H9 (cell line): ENCODE results near the gene HOXD10. TPM values are rescaled to one million over a fixed set of nuclear protein-coding genes. Genes with fewer than 3 reads are reported as not detected.
A peak's percentile ranks its signal among the peaks of the same experiment; 100 is the strongest.

Source experiments
- DNase-seq: peaks from one replicate; pipeline ENCODE4 v3.0.0-alpha.2; 2017
- H2AFZ ChIP-seq: one replicate; pipeline ENCODE4 v1.6.1; 2013; ENCODE audit warnings: mild to moderate bottlenecking, low read length, control low read depth, moderate library complexity
- H2AK5ac ChIP-seq: 2 replicates; pipeline ENCODE4 v1.6.1; 2013; ENCODE audit warnings: low read length, control low read depth, mixed read lengths; ENCODE audit not compliant: insufficient read length
- H2BK120ac ChIP-seq: one replicate; pipeline ENCODE4 v1.6.1; 2013; ENCODE audit warnings: low read depth, mild to moderate bottlenecking, low read length, control low read depth, inconsistent platforms; ENCODE audit not compliant: poor library complexity, severe bottlenecking
- H2BK12ac ChIP-seq: 2 replicates; pipeline ENCODE4 v1.6.1; 2013; ENCODE audit warnings: low read length, control low read depth, mixed read lengths, low read depth; ENCODE audit not compliant: insufficient read length
- H2BK15ac ChIP-seq: 2 replicates; pipeline ENCODE4 v1.6.1; 2013; ENCODE audit warnings: low read depth, low read length, control low read depth
- H2BK20ac ChIP-seq: one replicate; pipeline ENCODE4 v1.6.1; 2013; ENCODE audit warnings: low read depth, mild to moderate bottlenecking, low read length, control low read depth, inconsistent platforms; ENCODE audit not compliant: poor library complexity, severe bottlenecking
- H2BK5ac ChIP-seq: 2 replicates; pipeline ENCODE4 v1.6.1; 2013; ENCODE audit warnings: low read length, control low read depth, mixed read lengths; ENCODE audit not compliant: insufficient read length
- H3K14ac ChIP-seq: 2 replicates; pipeline ENCODE4 v1.6.1; 2013; ENCODE audit warnings: low read length, control low read depth; ENCODE audit not compliant: insufficient read depth
- H3K18ac ChIP-seq: 2 replicates; pipeline ENCODE4 v1.6.1; 2013; ENCODE audit warnings: low read depth, mild to moderate bottlenecking, mixed read lengths, low read length, control low read depth; ENCODE audit not compliant: insufficient read length
- H3K23ac ChIP-seq: 2 replicates; pipeline ENCODE4 v1.6.1; 2013; ENCODE audit warnings: low read length, control low read depth, mixed read lengths, low read depth; ENCODE audit not compliant: insufficient read length
- H3K23me2 ChIP-seq: 2 replicates; pipeline ENCODE4 v1.6.1; 2013; ENCODE audit warnings: low read depth, mild to moderate bottlenecking, mixed read lengths, low read length, control low read depth; ENCODE audit not compliant: insufficient read length, poor library complexity, severe bottlenecking
- H3K27ac ChIP-seq: 2 replicates; pipeline ENCODE4 v1.5.1; 2013; ENCODE audit warnings: low read length, control low read depth, mixed read lengths, low read depth; ENCODE audit not compliant: insufficient read length
- H3K27me3 ChIP-seq: 2 replicates; pipeline ENCODE4 v1.6.1; 2013; ENCODE audit warnings: low read length, control low read depth, inconsistent platforms; ENCODE audit not compliant: insufficient read depth
- H3K4ac ChIP-seq: 2 replicates; pipeline ENCODE4 v1.6.1; 2013; ENCODE audit warnings: low read depth, mild to moderate bottlenecking, control low read depth, inconsistent platforms, low read length, moderate library complexity
- H3K4me1 ChIP-seq: 2 replicates; pipeline ENCODE4 v1.6.1; 2013; ENCODE audit warnings: low read length, control low read depth, inconsistent platforms; ENCODE audit not compliant: insufficient read depth
- H3K4me2 ChIP-seq: 2 replicates; pipeline ENCODE4 v1.6.1; 2013; ENCODE audit warnings: low read length, control low read depth, mixed read lengths; ENCODE audit not compliant: insufficient read length, insufficient read depth
- H3K56ac ChIP-seq: 2 replicates; pipeline ENCODE4 v1.6.1; 2013; ENCODE audit warnings: low read depth, mild to moderate bottlenecking, mixed read lengths, low read length, control low read depth; ENCODE audit not compliant: insufficient read length
- H3K79me1 ChIP-seq: 2 replicates; pipeline ENCODE4 v1.6.1; 2013; ENCODE audit warnings: low read depth, mild to moderate bottlenecking, moderate library complexity, low read length, control low read depth, inconsistent platforms; ENCODE audit not compliant: insufficient read depth, poor library complexity, severe bottlenecking
- H3K79me2 ChIP-seq: 2 replicates; pipeline ENCODE4 v1.6.1; 2013; ENCODE audit warnings: low read length, control low read depth, inconsistent platforms; ENCODE audit not compliant: insufficient read depth
- H3K9ac ChIP-seq: 2 replicates; pipeline ENCODE4 v1.6.1; 2013; ENCODE audit warnings: low read length, control low read depth, mixed read lengths; ENCODE audit not compliant: insufficient read length; ENCODE audit errors: extremely low read depth
- H3K9me3 ChIP-seq: one replicate; pipeline ENCODE4 v1.6.1; 2013; ENCODE audit warnings: low read depth, low read length, inconsistent platforms; ENCODE audit not compliant: control insufficient read depth
- H3T11ph ChIP-seq: one replicate; pipeline ENCODE4 v1.6.1; 2013; ENCODE audit warnings: mild to moderate bottlenecking, low read length, control low read depth, inconsistent platforms
- H4K20me1 ChIP-seq: one replicate; pipeline ENCODE4 v1.6.1; 2013; ENCODE audit not compliant: control insufficient read depth, insufficient read length, insufficient read depth
- H4K5ac ChIP-seq: 2 replicates; pipeline ENCODE4 v1.6.1; 2013; ENCODE audit warnings: low read depth, mild to moderate bottlenecking, mixed read lengths, low read length, control low read depth; ENCODE audit not compliant: insufficient read length
- H4K8ac ChIP-seq: replicated peaks from 2 replicates; pipeline ENCODE4 v1.6.1; 2013; ENCODE audit warnings: low read length, control low read depth, mixed read lengths, low read depth; ENCODE audit not compliant: insufficient read length
- H4K91ac ChIP-seq: 2 replicates; pipeline ENCODE4 v1.6.1; 2013; ENCODE audit warnings: low read depth, mild to moderate bottlenecking, moderate library complexity, mixed read lengths, low read length, control low read depth; ENCODE audit not compliant: insufficient read length
- H3K27ac Mint-ChIP-seq, 3 experiments: 2 replicates in 2 of 3; 3 replicates in 1 of 3; pipeline ENCODE4 v1.8.0; 2020 to 2021; ENCODE audit warnings: mixed read lengths in 3 of 3, mild to moderate bottlenecking in 1 of 3, moderate library complexity in 1 of 3
- H3K27me3 Mint-ChIP-seq: 2 replicates; pipeline ENCODE4 v1.8.0; 2021; ENCODE audit warnings: low read depth, mild to moderate bottlenecking, moderate library complexity, mixed read lengths
- H3K36me3 Mint-ChIP-seq, 3 experiments: 2 replicates in 2 of 3; 3 replicates in 1 of 3; pipeline ENCODE4 v1.8.0; 2020 to 2021; ENCODE audit warnings: low read depth in 3 of 3, mixed read lengths in 3 of 3; ENCODE audit not compliant: insufficient read depth in 1 of 3
- H3K4me1 Mint-ChIP-seq, 2 experiments: 2 replicates each; pipeline ENCODE4 v1.8.0; 2020; ENCODE audit warnings: mixed read lengths in 2 of 2
- H3K4me3 Mint-ChIP-seq, 2 experiments: 2 replicates in 1 of 2; 3 replicates in 1 of 2; pipeline ENCODE4 v1.8.0; 2020 to 2021; ENCODE audit warnings: mild to moderate bottlenecking in 2 of 2, mixed read lengths in 2 of 2, moderate library complexity in 1 of 2
- H3K9me3 Mint-ChIP-seq, 2 experiments: 2 replicates in 1 of 2; 3 replicates in 1 of 2; pipeline ENCODE4 v1.8.0; 2020; ENCODE audit warnings: mild to moderate bottlenecking in 2 of 2, mixed read lengths in 2 of 2, moderate library complexity in 1 of 2
- CTCF ChIP-seq: fragments of 200-600 bp; sonication (generic); conservative IDR thresholded peaks from 3 replicates; pipeline ENCODE4 v1.8.0; 2021; ENCODE audit warnings: antibody characterized with exemption, mild to moderate bottlenecking
- WGBS: extraction: QIAGEN DNeasy Blood & Tissue Kit; methylation state at CpG from one replicate; pipeline ENCODE4 v1.1.7; 2013; ENCODE audit warnings: missing lambda C conversion rate, low lambda C conversion rate, mixed read lengths; ENCODE audit not compliant: insufficient read length; ENCODE audit errors: extremely low coverage; 5-methylcytosine and 5-hydroxymethylcytosine counted together
- total RNA-seq: library from RNA; stranded (reverse); gene quantifications from 2 replicates; pipeline ENCODE4 v1.2.1, GENCODE V29; 2021

HOXD10 gene
- total RNA-seq, 1 experiment from 2014 or later, result not detected

GRCh38 chr2:176164611-176165369 is 48.2 kb downstream of the HOXD10 start:
- Histone ChIP-seq H3K27ac (no peak overlapping the region), H4K91ac (no peak overlapping the region), H2BK12ac (no peak overlapping the region), H3K18ac (no peak overlapping the region), H4K8ac (no peak overlapping the region), H3K4me2 (no peak overlapping the region), H2BK15ac (no peak overlapping the region), H4K20me1 (peaks cover 2% of the 10 kb centered on the region), H3K23me2 (no peaks in the 10 kb centered on the region), H3T11ph (no peak overlapping the region), H3K23ac (no peak overlapping the region), H2AFZ (no peak overlapping the region), H2BK5ac (no peak overlapping the region), H2BK120ac (no peak overlapping the region), H3K14ac (no peak overlapping the region), H3K4ac (no peak overlapping the region), H3K56ac (no peak overlapping the region), H2AK5ac (no peak overlapping the region), H3K9me3 (no peaks in the 10 kb centered on the region), H3K79me1 (no peaks in the 10 kb centered on the region), H3K9ac (no peak overlapping the region), H2BK20ac (no peak overlapping the region), H3K27me3 (peaks cover 97% of the 10 kb centered on the region), H3K79me2 (no peaks in the 10 kb centered on the region), H4K5ac (no peak overlapping the region), H3K4me1 (no peaks in the 10 kb centered on the region)
- Mint-ChIP-seq H3K9me3 (peaks cover 0 to 5% of the 10 kb centered on the region in 2 experiments; a peak in 3 of 5 replicates), H3K36me3 (no peaks in the 10 kb centered on the region; a peak in 1 of 7 replicates), H3K27ac (no peak overlapping the region), H3K4me3 (peak overlapping the region in 1 of 2 experiments; percentile 48; a peak in 1 of 5 replicates), H3K27me3 (peaks cover 100% of the 10 kb centered on the region), H3K4me1 (peaks cover 3 to 28% of the 10 kb centered on the region in 2 experiments; a peak in 3 of 4 replicates)
- DNase-seq, result no peak
- TF ChIP-seq CTCF, result no peak
- no CpG with 5 or more reads among the region's 52 CpGs for WGBS
